HG03432 (cell line): Measurements from ENCODE around the gene COLEC12.
"Not testable (repeated sequence)": the region's sequence is repeated elsewhere in the genome, so short reads cannot be mapped to it uniquely, and the experiment has no call there.

Source experiments
- ATAC-seq: cut with Tn5 transposase; IDR thresholded peaks from one replicate; pipeline ENCODE4 v1.9.1; 2021; ENCODE audit warnings: mild to moderate bottlenecking, moderate library complexity; ENCODE audit not compliant: unreplicated experiment

The COLEC12 gene

GRCh38 chr18:294566-294965 is 205.9 kb downstream of the COLEC12 start:
- ATAC-seq, result no peak

- ATAC-seq, result no peak
Measured at GRCh38 chr18:293536-293935, 207.0 kb downstream of the COLEC12 start.

- no peak for ATAC-seq
Measured at GRCh38 chr18:292271-292670, 208.2 kb downstream of the COLEC12 start.

- not testable (repeated sequence) for ATAC-seq
Measured at GRCh38 chr18:289970-290369, 210.5 kb downstream of the COLEC12 start.

- no peak for ATAC-seq
Measured at GRCh38 chr18:289026-289425, 211.5 kb downstream of the COLEC12 start.

GRCh38 chr18:286515-287310 is 213.8 kb downstream of the COLEC12 start:
- no peak for ATAC-seq

- no peak for ATAC-seq
Measured at GRCh38 chr18:285817-286216, 214.7 kb downstream of the COLEC12 start.

GRCh38 chr18:275486-275885 is 225.0 kb downstream of the COLEC12 start:
- no peak for ATAC-seq

- no peak for ATAC-seq
Measured at GRCh38 chr18:274313-274712, 226.2 kb downstream of the COLEC12 start.

GRCh38 chr18:273525-273924 is 227.0 kb downstream of the COLEC12 start:
- ATAC-seq, result no peak

- ATAC-seq, result no peak
Measured at GRCh38 chr18:272650-273049, 227.9 kb downstream of the COLEC12 start.

GRCh38 chr18:269480-270095 is 230.9 kb downstream of the COLEC12 start:
- ATAC-seq, result no peak

- peak; percentile 94 for ATAC-seq
Measured at GRCh38 chr18:267688-268552, 232.6 kb downstream of the COLEC12 start, which contains the start of gene THOC1. THOC1 (minus strand) TSS chr18:268047; CDS start chr18:268019, 28 bp downstream.

GRCh38 chr18:267380-267687 is 233.2 kb downstream of the COLEC12 start:
- no peak for ATAC-seq
